Neutrophil (primary cell): ENCODE measurements around the gene TUBGCP6.

ENCODE experiments used
- H3K27ac ChIP-seq: fragments of 200-600 bp; sonication (generic); 2 replicates; pipeline ENCODE4 v1.5.1; 2016; ENCODE audit warnings: mild to moderate bottlenecking, moderate library complexity
- H3K27me3 ChIP-seq: fragments of 200-600 bp; sonication (generic); 2 replicates; pipeline ENCODE4 v1.6.0; 2016; ENCODE audit warnings: mild to moderate bottlenecking
- H3K36me3 ChIP-seq: fragments of 200-600 bp; sonication (generic); 2 replicates; pipeline ENCODE4 v1.5.1; 2017
- H3K4me1 ChIP-seq, 2 experiments: fragments of 200-600 bp in 1 of 2; sonication (generic) in 1 of 2; 1 replicate in 1 of 2; 2 replicates in 1 of 2; pipeline versions ENCODE4 v1.5.1 to v1.6.1; 2013 to 2016; ENCODE audit warnings: low read depth in 1 of 2, low read length in 1 of 2, mild to moderate bottlenecking in 1 of 2, moderate library complexity in 1 of 2; ENCODE audit not compliant: control insufficient read depth in 1 of 2, insufficient read depth in 1 of 2
- H3K4me3 ChIP-seq, 2 experiments: fragments of 200-600 bp in 1 of 2; sonication (generic) in 1 of 2; 1 replicate in 1 of 2; 2 replicates in 1 of 2; pipeline ENCODE4 v1.5.1; 2013 to 2016; ENCODE audit warnings: low read depth in 1 of 2, low read length in 1 of 2, mild to moderate bottlenecking in 1 of 2, moderate library complexity in 1 of 2
- H3K9me3 ChIP-seq: fragments of 200-600 bp; sonication (generic); 2 replicates; pipeline ENCODE4 v1.5.1; 2016
- CTCF ChIP-seq: fragments of 200-600 bp; sonication (generic); IDR thresholded peaks from 2 replicates; pipeline ENCODE4 v1.5.1; 2016; ENCODE audit warnings: antibody characterized with exemption

TUBGCP6 gene

DNA sequence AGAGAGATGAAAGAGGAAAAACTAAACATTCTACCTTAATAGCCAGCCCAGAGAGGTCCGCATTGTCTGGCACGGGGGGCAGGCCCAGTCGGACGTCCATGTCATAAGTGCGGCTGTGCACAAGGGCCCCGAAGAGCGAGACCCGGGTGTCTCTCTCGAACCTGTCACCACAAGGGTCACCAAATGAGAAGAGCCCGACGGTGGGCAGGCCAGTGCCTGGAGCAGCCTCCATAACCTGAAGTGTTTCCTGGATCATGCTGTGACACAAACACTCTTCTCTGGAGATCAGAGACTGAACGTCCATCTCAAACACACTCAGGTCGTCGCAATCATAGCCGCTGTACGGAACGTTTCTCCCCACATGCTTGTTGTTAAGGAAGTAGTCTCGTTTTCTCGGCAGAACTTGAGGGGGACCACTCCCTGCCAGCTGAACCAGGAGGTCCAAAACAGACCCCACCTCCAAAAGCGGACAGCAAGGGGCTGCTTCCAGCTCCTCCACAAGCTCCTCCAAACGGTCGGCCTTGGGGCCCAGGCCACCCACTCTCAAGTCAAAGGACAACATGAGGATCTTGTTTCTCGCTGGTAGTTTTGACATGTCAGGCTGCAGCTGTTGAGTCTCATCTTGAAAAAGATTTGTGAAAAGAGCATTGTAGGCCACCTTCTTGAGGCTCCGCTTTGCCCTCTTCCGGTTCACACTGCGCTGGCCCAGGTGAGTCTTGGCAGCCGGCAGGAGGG lies 971 bp downstream of the TUBGCP6 start:
- H3K9me3 ChIP-seq, result no peaks in the 10 kb centered on the region
- peaks cover 52 to 59% of the 10 kb centered on the region in 2 experiments for H3K4me1 ChIP-seq
- H3K27ac ChIP-seq, result peak overlapping the region; percentile 88
- H3K36me3 ChIP-seq, result peaks cover 41% of the 10 kb centered on the region
- peak overlapping the region; percentile 72 to 86 for H3K4me3 ChIP-seq
- no peaks in the 10 kb centered on the region for H3K27me3 ChIP-seq
- TF ChIP-seq CTCF, result no peak

GRCh38 chr22:50242406-50242949 lies 2.3 kb downstream of the TUBGCP6 start:
- peaks cover 46 to 52% of the 10 kb centered on the region in 2 experiments for H3K4me1 ChIP-seq
- H3K27me3 ChIP-seq, result no peaks in the 10 kb centered on the region
- no peak overlapping the region for H3K4me3 ChIP-seq
- H3K27ac ChIP-seq, result no peak overlapping the region
- no peaks in the 10 kb centered on the region for H3K9me3 ChIP-seq
- H3K36me3 ChIP-seq, result peaks cover 30% of the 10 kb centered on the region
- TF ChIP-seq CTCF, result no peak

DNA sequence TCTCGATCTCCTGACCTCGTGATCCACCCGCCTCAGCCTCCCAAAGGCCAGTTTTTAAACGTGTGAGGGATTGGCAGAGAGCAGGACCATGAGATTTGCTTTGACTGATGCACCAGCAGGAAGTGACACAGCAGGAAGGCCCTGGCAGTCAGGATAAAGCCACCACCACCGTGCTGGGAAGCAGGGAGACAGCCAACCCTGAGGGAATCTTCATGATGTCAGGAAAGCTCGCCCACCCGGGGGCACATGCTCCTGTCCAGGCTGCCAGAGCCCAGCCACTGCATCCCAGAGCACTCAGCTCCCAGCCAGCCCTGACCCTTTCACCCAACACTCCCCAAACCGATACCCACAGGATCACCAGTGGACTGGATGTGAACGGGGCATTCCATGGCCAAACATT lies 6.1 kb downstream of the TUBGCP6 start:
- no peak overlapping the region for H3K27ac ChIP-seq
- no peak for TF ChIP-seq CTCF

DNA sequence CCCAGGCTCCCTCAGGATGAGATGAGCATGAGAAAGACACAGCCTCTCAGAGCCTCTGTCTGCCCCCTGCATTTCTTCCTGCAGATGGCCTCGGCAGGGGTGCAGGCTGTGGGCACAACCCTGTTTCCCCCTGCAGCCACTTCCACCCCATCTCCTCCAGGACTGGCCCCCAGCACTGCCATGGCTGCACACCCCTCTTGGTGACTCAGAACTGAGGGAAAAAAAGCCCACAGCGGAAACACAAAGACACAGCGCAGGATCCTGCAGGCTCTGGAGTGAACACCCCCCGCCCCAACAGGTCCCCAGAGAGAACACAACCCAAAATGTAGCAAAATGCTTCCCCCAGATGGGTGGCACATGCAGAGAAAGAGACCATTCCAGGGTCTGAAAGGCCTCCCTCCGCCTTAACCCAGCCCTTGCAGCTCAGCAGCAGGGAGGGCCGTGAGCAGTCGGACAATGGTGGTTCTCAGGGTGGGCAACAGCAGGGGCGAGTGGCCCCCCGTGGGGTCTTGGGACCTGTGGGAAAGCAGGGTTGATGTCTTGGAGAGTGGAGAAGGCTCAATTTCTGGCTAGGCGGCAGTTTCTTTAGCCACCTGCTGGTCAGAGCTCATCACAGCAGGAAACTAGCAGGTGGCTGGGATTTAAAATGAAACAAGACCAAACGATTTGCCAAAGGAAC lies 8.0 kb downstream of the TUBGCP6 start:
- no peaks in the 10 kb centered on the region for H3K9me3 ChIP-seq
- no peak for TF ChIP-seq CTCF
- H3K4me1 ChIP-seq, result peaks cover 9 to 10% of the 10 kb centered on the region in 2 experiments
- no peaks in the 10 kb centered on the region for H3K27me3 ChIP-seq
- H3K4me3 ChIP-seq, result no peak overlapping the region
- peaks cover 32% of the 10 kb centered on the region for H3K36me3 ChIP-seq
- H3K27ac ChIP-seq, result no peak overlapping the region

More for the DNA sequence above, 6.1 kb downstream of the TUBGCP6 start:
- Histone ChIP-seq H3K4me1 (peaks cover 28 to 29% of the 10 kb centered on the region in 2 experiments), H3K27me3 (no peaks in the 10 kb centered on the region), H3K36me3 (peaks cover 23% of the 10 kb centered on the region), H3K9me3 (no peaks in the 10 kb centered on the region), H3K4me3 (no peak overlapping the region)

DNA sequence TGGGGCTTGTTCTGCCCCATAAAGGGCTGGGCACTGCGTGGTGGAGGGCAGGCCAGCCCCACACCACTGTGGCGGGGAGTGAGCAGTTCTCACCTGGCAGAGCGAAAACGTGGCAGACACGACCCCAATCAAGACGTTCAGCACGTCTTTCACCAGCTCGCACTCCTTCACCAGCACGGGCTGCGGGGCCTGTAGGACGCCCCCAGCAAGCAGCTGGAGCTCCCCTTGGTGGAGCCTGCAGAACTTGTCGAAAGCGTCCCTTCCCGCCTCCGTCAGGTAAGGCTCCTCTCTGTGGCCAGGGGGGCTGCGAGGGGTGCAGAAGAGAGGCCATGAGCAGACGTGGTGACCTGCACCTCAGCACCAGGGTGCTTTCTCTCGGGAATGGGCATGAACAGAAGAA lies 11.6 kb downstream of the TUBGCP6 start:
- no peaks in the 10 kb centered on the region for H3K9me3 ChIP-seq
- H3K36me3 ChIP-seq, result peaks cover 34% of the 10 kb centered on the region
- no peaks in the 10 kb centered on the region for H3K4me1 ChIP-seq
- no peak overlapping the region for H3K27ac ChIP-seq
- H3K27me3 ChIP-seq, result no peaks in the 10 kb centered on the region
- H3K4me3 ChIP-seq, result no peak overlapping the region
- TF ChIP-seq CTCF, result no peak
